Activated CD4-positive, CD25-positive, alpha-beta regulatory T cell treated with anti-CD3 and anti-CD28 coated beads, Interleukin-2, amount 50 U/mL, for 24 hours (primary cell): ENCODE results near the gene KDELR1.

Experiments used
- ATAC-seq, 2 donors: fragments of 150-1000 bp; cut with Tn5 transposase; one replicate each; pipeline ENCODE4 v1.10.0; 2021; ENCODE audit warnings: mild to moderate bottlenecking in 1 of 2, moderate library complexity in 1 of 2

The KDELR1 gene

GRCh38 chr19:48341515-48342413 is 49.6 kb downstream of the KDELR1 start:
- no peak for ATAC-seq

DNA sequence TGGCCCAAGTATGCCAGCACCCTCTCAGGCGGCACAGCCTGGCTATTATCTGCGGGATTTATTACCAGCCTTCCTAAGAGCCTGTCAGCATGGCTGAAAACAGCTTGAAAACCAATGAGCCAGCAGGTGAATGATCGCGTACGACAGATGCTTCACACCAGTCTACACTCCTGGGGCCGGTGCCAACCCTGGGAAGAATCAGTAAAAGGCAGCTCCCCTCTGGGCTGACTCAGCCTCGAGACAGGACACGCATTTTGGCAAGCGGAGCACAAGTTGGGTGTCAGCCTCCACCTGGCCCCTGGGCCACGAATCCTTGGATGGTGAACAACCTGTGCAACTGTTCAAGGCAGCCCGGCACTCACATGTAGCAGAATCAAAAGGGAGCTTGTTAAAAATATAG is 50.4 kb downstream of the KDELR1 start:
- ATAC-seq = no peak

DNA sequence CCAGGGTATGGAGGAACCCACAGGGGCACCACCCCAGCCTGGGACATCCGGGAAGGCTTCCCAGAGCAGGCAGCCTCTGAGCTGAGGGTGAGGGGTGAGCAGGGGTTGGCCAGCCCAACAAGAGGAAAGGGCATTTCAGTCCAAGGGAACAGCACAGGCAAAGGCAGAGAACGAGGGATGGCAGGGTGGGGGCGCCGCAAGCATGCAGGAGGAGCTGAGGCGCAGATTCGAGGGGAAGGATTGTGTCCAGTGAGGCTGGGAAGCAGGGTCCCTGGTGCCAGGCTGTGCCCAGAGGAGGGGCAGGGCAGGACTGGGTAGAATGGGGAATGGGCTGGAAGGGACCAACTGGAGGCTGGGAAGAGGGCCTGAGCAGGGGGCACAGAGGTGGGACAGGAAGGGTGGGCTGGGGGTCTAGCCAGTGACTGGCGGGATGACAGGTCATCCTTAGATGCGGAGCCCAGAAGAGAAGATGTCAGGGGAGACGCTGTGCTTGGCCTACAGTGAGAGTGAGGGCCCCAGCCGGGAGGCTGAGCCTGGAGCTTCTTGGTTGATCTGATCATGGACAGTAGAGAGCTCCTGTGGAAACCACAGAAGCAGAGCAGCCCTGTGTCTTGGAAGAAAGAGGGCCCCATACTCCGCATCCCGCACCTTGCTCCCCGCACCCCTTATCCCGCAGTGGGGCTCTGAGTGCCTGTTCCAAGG is 52.4 kb downstream of the KDELR1 start:
- no peak for ATAC-seq

- no peak for ATAC-seq
Measured at GRCh38 chr19:48338253-48338755, 53.0 kb downstream of the KDELR1 start.

DNA sequence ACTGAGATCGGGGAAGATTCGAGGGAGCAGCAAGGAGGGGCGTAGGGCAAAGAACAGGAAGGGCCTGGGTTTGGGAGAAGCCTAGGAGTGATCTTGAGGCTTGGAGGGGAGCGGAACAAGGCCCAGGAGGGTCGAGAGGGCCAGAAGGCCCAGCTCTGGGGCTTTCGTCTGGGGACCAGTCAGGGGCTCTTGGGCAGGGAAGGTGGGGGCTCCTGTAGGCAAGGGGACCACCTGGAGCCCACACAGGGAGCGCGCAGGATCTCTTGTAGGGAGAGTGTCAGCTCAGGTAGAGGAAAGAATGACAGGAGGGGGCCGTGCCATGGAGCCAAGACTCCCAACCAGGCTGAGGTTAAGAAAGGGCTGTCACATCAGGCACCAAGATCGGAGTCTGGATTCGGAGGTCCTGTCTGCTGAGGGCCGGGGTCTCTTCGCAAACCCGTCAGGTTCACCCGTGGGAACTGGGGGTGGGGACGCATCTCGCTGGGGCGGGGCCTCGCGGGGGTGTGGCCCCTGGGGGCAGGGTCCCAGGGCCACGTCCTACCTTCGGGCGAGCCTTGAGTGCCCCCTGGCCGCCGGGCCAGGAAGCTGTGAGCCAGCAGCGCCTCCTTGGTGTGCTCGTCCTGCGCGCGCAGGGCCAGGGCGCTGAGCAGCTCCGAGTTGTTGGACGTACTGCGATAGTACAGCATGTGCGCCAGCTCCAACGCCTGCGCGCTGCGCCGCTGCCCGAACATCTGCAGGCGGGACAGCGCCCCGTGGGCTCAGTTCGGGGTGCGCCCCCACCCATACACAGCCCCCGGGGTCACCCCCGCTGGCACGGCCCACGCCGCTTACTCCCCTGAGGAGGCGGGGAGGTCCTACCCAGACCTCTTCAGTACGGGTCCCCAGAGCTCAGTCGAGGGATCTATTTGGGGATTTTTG is 57.6 kb downstream of the KDELR1 start:
- ATAC-seq = peak; percentile 71 to 72

GRCh38 chr19:48332662-48333466 is 58.5 kb downstream of the KDELR1 start:
- ATAC-seq = peak; percentile 80
